ENCODE results near the gene CSMD2.

DNA sequence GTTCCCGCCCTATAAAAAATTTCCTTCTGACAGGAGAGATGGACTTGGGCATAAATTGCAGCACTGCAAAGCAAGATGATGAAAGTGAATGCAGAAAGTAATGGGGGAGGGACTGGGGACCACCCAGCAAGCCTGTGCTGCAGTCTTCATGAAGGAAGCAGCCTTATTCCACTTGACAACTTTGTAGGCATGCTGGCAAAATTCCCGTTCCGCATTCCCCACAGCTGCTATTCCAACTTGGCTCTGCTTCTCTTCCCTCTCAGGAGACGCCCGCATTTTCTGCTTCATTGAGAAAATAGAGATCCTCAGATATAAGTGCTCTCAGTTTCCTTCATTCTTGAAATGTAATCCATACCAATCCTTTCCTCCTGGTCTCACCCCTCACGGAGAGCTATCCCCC lies 298.7 kb downstream of the CSMD2 start:
- TF ChIP-seq, protein P1, sequence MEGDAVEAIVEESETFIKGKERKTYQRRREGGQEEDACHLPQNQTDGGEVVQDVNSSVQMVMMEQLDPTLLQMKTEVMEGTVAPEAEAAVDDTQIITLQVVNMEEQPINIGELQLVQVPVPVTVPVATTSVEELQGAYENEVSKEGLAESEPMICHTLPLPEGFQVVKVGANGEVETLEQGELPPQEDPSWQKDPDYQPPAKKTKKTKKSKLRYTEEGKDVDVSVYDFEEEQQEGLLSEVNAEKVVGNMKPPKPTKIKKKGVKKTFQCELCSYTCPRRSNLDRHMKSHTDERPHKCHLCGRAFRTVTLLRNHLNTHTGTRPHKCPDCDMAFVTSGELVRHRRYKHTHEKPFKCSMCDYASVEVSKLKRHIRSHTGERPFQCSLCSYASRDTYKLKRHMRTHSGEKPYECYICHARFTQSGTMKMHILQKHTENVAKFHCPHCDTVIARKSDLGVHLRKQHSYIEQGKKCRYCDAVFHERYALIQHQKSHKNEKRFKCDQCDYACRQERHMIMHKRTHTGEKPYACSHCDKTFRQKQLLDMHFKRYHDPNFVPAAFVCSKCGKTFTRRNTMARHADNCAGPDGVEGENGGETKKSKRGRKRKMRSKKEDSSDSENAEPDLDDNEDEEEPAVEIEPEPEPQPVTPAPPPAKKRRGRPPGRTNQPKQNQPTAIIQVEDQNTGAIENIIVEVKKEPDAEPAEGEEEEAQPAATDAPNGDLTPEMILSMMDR (IDR thresholded peaks at IDR 0.05; ENCODE audit: low read depth, low read length) = no peak
- TF ChIP-seq EZH2phosphoT487 (IDR thresholded peaks at IDR 0.05; ENCODE audit: low read depth) = no peak
